ENCODE results near the gene POFUT1. TPM values are rescaled to one million over a fixed set of nuclear protein-coding genes. Genes with fewer than 3 reads are reported as not detected.

POFUT1 gene
- total and polyA plus RNA-seq, 2 donors (not counting 3 experiments of a cell fraction or from before 2014, with no cell fraction given) = 29.0 to 51.4 TPM

GRCh38 chr20:32206760-32207625, 687 bp upstream of the POFUT1 start:
- no peak for FAIRE-seq
- Histone ChIP-seq H3K27ac (ENCODE audit: insufficient read depth, low read depth, low read length) (peak overlapping the region; percentile 45), H3K27me3 (ENCODE audit: control insufficient read depth in 2 of 2, insufficient read depth in 2 of 2, low read length in 2 of 2) (no peaks in the 10 kb centered on the region), H3K79me2 (ENCODE audit: control insufficient read depth, insufficient read depth, low read length) (peaks cover 80% of the 10 kb centered on the region), H3K9me1 (replicated peaks; ENCODE audit: control insufficient read depth, extremely low read depth, insufficient read depth, low read length) (no peaks in the 10 kb centered on the region), H3K9me3 (replicated peaks; ENCODE audit: control insufficient read depth, insufficient read depth, low read length) (no peaks in the 10 kb centered on the region), H3K9ac (replicated peaks; ENCODE audit: extremely low read depth, insufficient read depth, low read length) (peak overlapping the region; percentile 76), H3K4me2 (ENCODE audit: insufficient read depth, low read length) (peak overlapping the region; percentile 95), H3K4me1 (ENCODE audit: control insufficient read depth, extremely low read depth, insufficient read depth, low read length) (peaks cover 21% of the 10 kb centered on the region), H3K4me3 (replicated peaks in 1 of 3; ENCODE audit: insufficient read depth in 1 of 3, low read depth in 1 of 3, low read length in 3 of 3) (peak overlapping the region; percentile 38 to 81 (median 76)), H2AFZ (ENCODE audit: low read depth, low read length) (peak overlapping the region; percentile 64), H3K36me3 (ENCODE audit: control insufficient read depth in 2 of 2, extremely low read depth in 1 of 2, insufficient read depth in 2 of 2, low read length in 2 of 2) (peaks cover 4 to 11% of the 10 kb centered on the region in 2 experiments), H4K20me1 (replicated peaks; ENCODE audit: control insufficient read depth, extremely low read depth, insufficient read depth, low read length) (no peaks in the 10 kb centered on the region)
- TSS peak; percentile 36 for BruUV-seq (replicated peaks)
- TF ChIP-seq MYC (IDR thresholded peaks at IDR 0.05; ENCODE audit: low read depth, low read length) = no peak
- intact Hi-C loops (cut with micrococcal nuclease) = loop anchor here (1.0 to 5.0 kb wide), 3 partner anchors 151 to 445 kb away; partner anchors contain the start of gene ASXL1
- POLR2A ChIA-PET = no interaction called here
- no peak for DNase-seq (ENCODE audit: low read depth, low spot score)
- dilution Hi-C loops (cut with MboI; ENCODE audit: extremely low pct_ligation_motif_present, low sequenced_read_pairs) = no loop called here
- CTCF ChIA-PET = no interaction called here

GRCh38 chr20:32208499-32209154, 947 bp downstream of the POFUT1 start:
- H3K4me2 ChIP-seq (ENCODE audit: insufficient read depth, low read length) = peak overlapping the region; percentile 68
- peaks cover 4 to 8% of the 10 kb centered on the region in 2 experiments for H3K36me3 ChIP-seq (ENCODE audit: control insufficient read depth in 2 of 2, extremely low read depth in 1 of 2, insufficient read depth in 2 of 2, low read length in 2 of 2)
- intact Hi-C loops (cut with micrococcal nuclease) = loop anchor here (5.0 kb wide), 2 partner anchors 224 to 444 kb away; no protein-coding TSS in a partner anchor
- no peak for TF ChIP-seq POLR2AphosphoS5 (IDR thresholded peaks at IDR 0.05; ENCODE audit: insufficient read depth, low read depth, low read length)
- ChIA-PET CTCF (no interaction called here), POLR2A (no interaction called here)
- no peaks in the 10 kb centered on the region for H3K9me3 ChIP-seq (replicated peaks; ENCODE audit: control insufficient read depth, insufficient read depth, low read length)
- peaks cover 66% of the 10 kb centered on the region for H3K79me2 ChIP-seq (ENCODE audit: control insufficient read depth, insufficient read depth, low read length)
- dilution Hi-C loops (cut with MboI; ENCODE audit: extremely low pct_ligation_motif_present, low sequenced_read_pairs) = no loop called here
- H3K9me1 ChIP-seq (replicated peaks; ENCODE audit: control insufficient read depth, extremely low read depth, insufficient read depth, low read length) = no peaks in the 10 kb centered on the region
- H2AFZ ChIP-seq (ENCODE audit: low read depth, low read length) = no peak overlapping the region
- peak; percentile 35 for FAIRE-seq
- H3K27me3 ChIP-seq (ENCODE audit: control insufficient read depth in 2 of 2, insufficient read depth in 2 of 2, low read length in 2 of 2) = no peaks in the 10 kb centered on the region
- H3K9ac ChIP-seq (replicated peaks; ENCODE audit: extremely low read depth, insufficient read depth, low read length) = peak overlapping the region; percentile 76
- H3K27ac ChIP-seq (ENCODE audit: insufficient read depth, low read depth, low read length) = no peak overlapping the region
- peak overlapping the region; percentile 38 to 81 (median 76) for H3K4me3 ChIP-seq (replicated peaks in 1 of 3; ENCODE audit: insufficient read depth in 1 of 3, low read depth in 1 of 3, low read length in 3 of 3)
- H4K20me1 ChIP-seq (replicated peaks; ENCODE audit: control insufficient read depth, extremely low read depth, insufficient read depth, low read length) = no peaks in the 10 kb centered on the region
- DNase-seq (ENCODE audit: low read depth, low spot score) = no peak
- no TSS peak for BruUV-seq (replicated peaks)
- peaks cover 21% of the 10 kb centered on the region for H3K4me1 ChIP-seq (ENCODE audit: control insufficient read depth, extremely low read depth, insufficient read depth, low read length)
